NCI-H510A treated with DMSO at 0.1 percent for 48 hours (cell line): Measurements from ENCODE around the gene ATF7.
A peak's percentile ranks its signal among the peaks of the same experiment; 100 is the strongest.
"Not testable (repeated sequence)": the region's sequence is repeated elsewhere in the genome, so short reads cannot be mapped to it uniquely, and the experiment has no call there.

Source experiments
- DNase-seq: peaks from one replicate; lab custom pipeline; 2025; lab: John Stamatoyannopoulos, UW

The ATF7 gene

GRCh38 chr12:53482626-53483168, 143.5 kb downstream of the ATF7 start:
- DNase-seq: no peak

- DNase-seq: no peak
These were observed 144.1 kb downstream of the ATF7 start for GRCh38 chr12:53481939-53482586.

GRCh38 chr12:53481458-53481857, 144.7 kb downstream of the ATF7 start:
- not testable (repeated sequence) for DNase-seq

- no peak for DNase-seq
These were observed 145.4 kb downstream of the ATF7 start for GRCh38 chr12:53480491-53481442.

- no peak for DNase-seq
These were observed 146.9 kb downstream of the ATF7 start for GRCh38 chr12:53479331-53479730.

- DNase-seq: no peak
These were observed 147.3 kb downstream of the ATF7 start for GRCh38 chr12:53478865-53479264.

GRCh38 chr12:53476769-53477209, 149.4 kb downstream of the ATF7 start:
- DNase-seq: peak; percentile 32

- no peak for DNase-seq
These were observed 151.4 kb downstream of the ATF7 start for GRCh38 chr12:53474819-53475218.

GRCh38 chr12:53474077-53474476, 152.1 kb downstream of the ATF7 start:
- DNase-seq: no peak

GRCh38 chr12:53472056-53472582, 154.1 kb downstream of the ATF7 start:
- no peak for DNase-seq

- no peak for DNase-seq
These were observed 157.9 kb downstream of the ATF7 start for GRCh38 chr12:53468282-53468681.

GRCh38 chr12:53467880-53468279, 158.3 kb downstream of the ATF7 start:
- DNase-seq: no peak

- no peak for DNase-seq
These were observed 159.1 kb downstream of the ATF7 start for GRCh38 chr12:53467082-53467481.

GRCh38 chr12:53466640-53467039, 159.5 kb downstream of the ATF7 start:
- no peak for DNase-seq

- DNase-seq: no peak
These were observed 160.5 kb downstream of the ATF7 start for GRCh38 chr12:53465679-53466078.

- DNase-seq: no peak
These were observed 161.3 kb downstream of the ATF7 start for GRCh38 chr12:53464685-53465418.

- DNase-seq: no peak
These were observed 162.2 kb downstream of the ATF7 start for GRCh38 chr12:53463802-53464560.

- no peak for DNase-seq
These were observed 163.2 kb downstream of the ATF7 start for GRCh38 chr12:53462935-53463334.

- no peak for DNase-seq
These were observed 164.6 kb downstream of the ATF7 start for GRCh38 chr12:53461591-53461990.

- no peak for DNase-seq
These were observed 165.1 kb downstream of the ATF7 start for GRCh38 chr12:53461059-53461458.

- DNase-seq: no peak
These were observed 167.1 kb downstream of the ATF7 start for GRCh38 chr12:53459097-53459496.
